A549 (cell line): Measurements from ENCODE around the gene DHRS7C. TPM values are rescaled to one million over a fixed set of nuclear protein-coding genes. Genes with fewer than 3 reads are reported as not detected.

Experiments used
- ATAC-seq, 2 experiments: fragments of 200-7000 bp in 1 of 2; fragments of >200 bp in 1 of 2; cut with Nextera tagmentation in 1 of 2; cut with Tn5 transposase in 1 of 2; 3 replicates each; pipeline versions ENCODE4 v1.8.0 to v1.9.1; 2018 to 2020; ENCODE audit warnings: mild to moderate bottlenecking in 1 of 2, moderate library complexity in 1 of 2
- CTCF ChIA-PET: fragments of 300-600 bp; sonication (Branson Sonifier 250); formaldehyde crosslinking; extraction: SDS; loops from one replicate; lab custom pipeline; 2021; ENCODE audit warnings: antibody characterized with exemption, inconsistent platforms; lab: Yijun Ruan, JAX
- POLR2A ChIA-PET: fragments of 350-600 bp; formaldehyde crosslinking; extraction: SDS; loops from one replicate; lab custom pipeline; 2021; ENCODE audit warnings: antibody characterized with exemption, inconsistent platforms; lab: Yijun Ruan, JAX
- DNase-seq, 2 experiments: peaks; one replicate each; pipeline versions ENCODE4 v3.0.0 to v3.0.0-alpha.2; 2011 to 2016; ENCODE audit warnings: low read depth in 1 of 2, low spot score in 1 of 2
- FAIRE-seq: peaks from 2 replicates; lab custom pipeline; 2011; peaks lifted over from hg19 to GRCh38; lab: Jason Lieb, UNC
- H3K27ac ChIP-seq, 2 experiments: fragments of >200 bp; sonication (Bioruptor Twin); formaldehyde crosslinking; 3 replicates each; pipeline ENCODE4 v1.5.1; 2016 to 2017
- H3K4me1 ChIP-seq: fragments of >200 bp; sonication (Bioruptor Twin); formaldehyde crosslinking; 3 replicates; pipeline ENCODE4 v1.6.1; 2016
- H3K4me2 ChIP-seq: fragments of >200 bp; sonication (Bioruptor Twin); formaldehyde crosslinking; 3 replicates; pipeline ENCODE4 v1.6.1; 2016
- H3K4me3 ChIP-seq: fragments of >200 bp; sonication (Bioruptor Twin); formaldehyde crosslinking; 3 replicates; pipeline ENCODE4 v1.5.1; 2016
- H3K9me3 ChIP-seq: fragments of >200 bp; sonication (Bioruptor Twin); formaldehyde crosslinking; 3 replicates; pipeline ENCODE4 v1.6.1; 2016
- CEBPB ChIP-seq, 2 experiments: fragments of >200 bp in 1 of 2; sonication (Bioruptor Twin) in 1 of 2; formaldehyde crosslinking in 1 of 2; IDR thresholded peaks; 2 replicates each; pipeline ENCODE4 v1.6.1; 2012 to 2016
- CHD4 ChIP-seq: fragments of 200-600 bp; sonication (generic); IDR thresholded peaks from 2 replicates; pipeline ENCODE4 v1.6.1; 2016; ENCODE audit warnings: antibody characterized with exemption, mild to moderate bottlenecking, borderline replicate concordance
- EHF ChIP-seq: fragments of 250-450 bp; sonication (Bioruptor Pico); IDR thresholded peaks from 2 replicates; pipeline ENCODE4 v1.5.0; 2020; ENCODE audit warnings: mild to moderate bottlenecking
- GATA3 ChIP-seq: IDR thresholded peaks from 2 replicates; pipeline ENCODE4 v1.6.1; 2012; ENCODE audit warnings: borderline replicate concordance
- HDAC2 ChIP-seq: fragments of 200-600 bp; sonication (generic); IDR thresholded peaks from 2 replicates; pipeline ENCODE4 v1.6.1; 2016
- HEYL ChIP-seq: fragments of 250-450 bp; sonication (Bioruptor Pico); IDR thresholded peaks from 2 replicates; pipeline ENCODE4 v1.8.0; 2021; ENCODE audit warnings: mild to moderate bottlenecking, moderate library complexity
- HOXA7 ChIP-seq: fragments of 250-450 bp; sonication (Bioruptor Pico); IDR thresholded peaks from 2 replicates; pipeline ENCODE4 v1.5.0; 2020; ENCODE audit warnings: mild to moderate bottlenecking, moderate library complexity
- JUNB ChIP-seq: fragments of >200 bp; sonication (Bioruptor Twin); formaldehyde crosslinking; IDR thresholded peaks from 2 replicates; pipeline ENCODE4 v1.6.1; 2016
- MAZ ChIP-seq: fragments of 150-350 bp; IDR thresholded peaks from 2 replicates; pipeline ENCODE4 v1.6.1; 2014; ENCODE audit warnings: antibody characterized with exemption, low read depth, low read length, borderline replicate concordance
- MYC ChIP-seq: IDR thresholded peaks from 2 replicates; pipeline ENCODE4 v1.6.1; 2012; ENCODE audit warnings: mild to moderate bottlenecking, inconsistent platforms, low read length, improper control_type of control experiment, borderline replicate concordance
- NR3C1 ChIP-seq: fragments of >200 bp; sonication (Bioruptor Twin); formaldehyde crosslinking; IDR thresholded peaks from 3 replicates; pipeline ENCODE4 v1.6.1; 2017
- PHF8 ChIP-seq: fragments of 200-600 bp; sonication (generic); IDR thresholded peaks from 2 replicates; pipeline ENCODE4 v1.6.1; 2016; ENCODE audit warnings: low read depth, mild to moderate bottlenecking, antibody characterized with exemption, moderate library complexity, borderline replicate concordance
- RAD21 ChIP-seq, 2 experiments: fragments of >200 bp in 1 of 2; sonication (Bioruptor Twin) in 1 of 2; formaldehyde crosslinking in 1 of 2; IDR thresholded peaks in 1 of 2; conservative IDR thresholded peaks in 1 of 2; 2 replicates in 1 of 2; 3 replicates in 1 of 2; pipeline ENCODE4 v1.6.1; 2012 to 2018; ENCODE audit warnings: inconsistent platforms in 1 of 2
- SMC3 ChIP-seq: fragments of >200 bp; sonication (Bioruptor Twin); formaldehyde crosslinking; IDR thresholded peaks from 3 replicates; pipeline ENCODE4 v1.6.1; 2018; ENCODE audit warnings: inconsistent platforms
- SREBF2 ChIP-seq: fragments of 450-650 bp; IDR thresholded peaks from 2 replicates; pipeline ENCODE4 v1.6.1; 2014; ENCODE audit warnings: mild to moderate bottlenecking, moderate library complexity
- TP53 ChIP-seq: fragments of 250-450 bp; sonication (Bioruptor Pico); IDR thresholded peaks from 2 replicates; pipeline ENCODE4 v1.5.0; 2021; ENCODE audit warnings: mild to moderate bottlenecking, moderate library complexity
- ZC3H11A ChIP-seq: fragments of 450-650 bp; IDR thresholded peaks from 2 replicates; pipeline ENCODE4 v1.6.1; 2014; ENCODE audit warnings: antibody characterized with exemption, mild to moderate bottlenecking
- ZNF302 ChIP-seq: fragments of 250-450 bp; sonication (Bioruptor Pico); IDR thresholded peaks from 2 replicates; pipeline ENCODE4 v1.9.0; 2021; ENCODE audit warnings: inconsistent platforms, mild to moderate bottlenecking, moderate library complexity
- ZSCAN20 ChIP-seq: fragments of 250-450 bp; sonication (Bioruptor Pico); IDR thresholded peaks from 2 replicates; pipeline ENCODE4 v1.8.0; 2022; ENCODE audit warnings: mild to moderate bottlenecking, moderate library complexity
- WGBS: methylation state at CpG from one replicate; pipeline ENCODE4 v1.1.6; 2017; ENCODE audit errors: missing lambda C conversion rate; 5-methylcytosine and 5-hydroxymethylcytosine counted together
- polyA plus RNA-seq, 4 experiments: library from polyadenylated mRNA; depleted of rRNA in 3 of 4; stranded (reverse); fragments of >200 nt; fragmentation: RNase III in 1 of 4; extraction: RNeasy Plus Mini Kit Qiagen cat#74134 plus additional on column Dnase treatment in 1 of 4; gene quantifications; 2 replicates in 3 of 4; 3 replicates in 1 of 4; pipeline ENCODE4 v1.2.3, GENCODE V29; 2011 to 2017
- TF ChIP-seq, protein P1 (sequence below): fragments of >200 bp; sonication (Bioruptor Twin); formaldehyde crosslinking; IDR thresholded peaks from 3 replicates; pipeline ENCODE4 v1.5.1; 2016

DHRS7C gene
- polyA plus RNA-seq, 2 of the 4 experiments (the other 2 are of a cell fraction) = not detected

DNA sequence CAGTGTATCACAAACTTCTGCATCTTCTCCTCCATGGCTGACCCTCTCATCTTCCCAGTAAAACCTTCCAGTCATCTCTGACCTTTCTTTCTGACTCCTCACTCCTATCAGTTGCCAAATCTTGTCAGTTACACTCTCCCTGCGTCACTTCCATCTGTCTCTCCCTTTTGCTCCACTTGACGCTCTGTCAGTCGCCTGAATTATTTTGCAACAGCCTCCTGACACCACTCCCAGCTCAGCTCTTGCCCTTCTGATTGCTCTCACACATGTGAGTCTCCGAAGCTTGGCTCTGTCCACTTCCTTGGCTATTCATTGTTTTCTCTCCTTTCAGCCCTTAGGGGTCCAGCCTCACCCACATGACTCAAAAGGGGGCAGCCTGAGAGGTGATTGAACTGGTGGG, 27.7 kb downstream of the DHRS7C start:
- H3K4me1 ChIP-seq = peaks cover 19% of the 10 kb centered on the region; the same call in 2 of the 3 replicates
- no peak for FAIRE-seq
- ATAC-seq = peak; percentile 20 to 63; a peak in 4 of 6 replicates

GRCh38 chr17:9760266-9760665, 31.1 kb downstream of the DHRS7C start:
- H3K4me3 ChIP-seq = no peak overlapping the region
- no peak for FAIRE-seq
- no peak overlapping the region for H3K4me2 ChIP-seq
- peak overlapping the region in 1 of 2 experiments; percentile 7; a peak in 1 of 6 replicates for H3K27ac ChIP-seq
- TF ChIP-seq JUNB (no peak), PHF8 (no peak), NR3C1 (no peak), TP53 (CRISPR knock-in tag) (no peak), HEYL (no peak)
- TF ChIP-seq, all 56 proteins: peak for 0
- peaks cover 14% of the 10 kb centered on the region; the same call in 2 of the 3 replicates for H3K4me1 ChIP-seq
- ATAC-seq (no peak), DNase-seq (no peak)
- ChIA-PET POLR2A (no interaction called here), CTCF (interaction anchor here (0.7 to 2.4 kb wide), 4 partner anchors 8 to 768 kb away, joined by 3 to 9 read pairs (median 5); no protein-coding TSS in a partner anchor)
- H3K9me3 ChIP-seq = no peaks in the 10 kb centered on the region
- WGBS = 81% methylated on average over 1 of the region's 1 CpG

More for the DNA sequence above, 27.7 kb downstream of the DHRS7C start:
- POLR2A ChIA-PET = no interaction called here
- CTCF ChIA-PET = interaction anchor here (0.6 to 6.5 kb wide), 7 partner anchors 9 to 1257 kb away, joined by 3 to 58 read pairs (median 4); no protein-coding TSS in a partner anchor
- Histone ChIP-seq H3K4me2 (0 out of 3 replicates have a peak overlapping the region, but pooled peaks have one; percentile 1), H3K4me3 (no peak overlapping the region), H3K9me3 (no peaks in the 10 kb centered on the region), H3K27ac (peak overlapping the region in 1 of 2 experiments; percentile 49; a peak in 3 of 6 replicates)
- DNase-seq = peak in 1 of 2 experiments; percentile 58
- TF ChIP-seq JUNB (no peak), GATA3 (peak; percentile 19; the same call in 1 of the 2 replicates), EHF (CRISPR knock-in tag) (no peak), CEBPB (IDR thresholded peaks at IDR 0.05) (peak in 1 of 2 experiments; percentile 25; a peak in 1 of 4 replicates)
- 39% methylated on average over 4 of the region's 4 CpGs for WGBS

GRCh38 chr17:9755083-9755482, 36.3 kb downstream of the DHRS7C start:
- Histone ChIP-seq H3K27ac (peak overlapping the region in 1 of 2 experiments; percentile 4; a peak in 1 of 6 replicates), H3K9me3 (no peaks in the 10 kb centered on the region), H3K4me1 (no peaks in the 10 kb centered on the region), H3K4me2 (no peak overlapping the region), H3K4me3 (no peak overlapping the region)
- TF ChIP-seq ZC3H11A = no peak
- TF ChIP-seq MAZ = no peak
- TF ChIP-seq SMC3 = no peak
- TF ChIP-seq RAD21 (conservative IDR thresholded peaks at IDR 0.05 in 1 of 2, IDR thresholded peaks at IDR 0.05 in 1 of 2) = no peak
- no peak for TF ChIP-seq MYC
- TF ChIP-seq CHD4 = no peak
- ATAC-seq (peak in 1 of 2 experiments; percentile 50; a peak in 2 of 6 replicates), DNase-seq (peak in 1 of 2 experiments; percentile 29), FAIRE-seq (peak; percentile 61)
- ChIA-PET CTCF (interaction anchor here (1.2 to 3.5 kb wide), 4 partner anchors 9 to 27 kb away, joined by 5 to 12 read pairs (median 7); no protein-coding TSS in a partner anchor), POLR2A (no interaction called here)
- 72% methylated on average over 3 of the region's 3 CpGs for WGBS

- POLR2A ChIA-PET = no interaction called here
- no peaks in the 10 kb centered on the region for H3K4me1 ChIP-seq
- H3K4me2 ChIP-seq = no peak overlapping the region
- H3K27ac ChIP-seq = no peak overlapping the region
- no peak for DNase-seq
- H3K4me3 ChIP-seq = no peak overlapping the region
- CTCF ChIA-PET = interaction anchor here (0.8 to 2.2 kb wide), 6 partner anchors 17 to 180 kb away, joined by 3 to 8 read pairs (median 3); no protein-coding TSS in a partner anchor
- no peak for TF ChIP-seq ZSCAN20 (CRISPR knock-in tag)
- TF ChIP-seq HDAC2 = no peak
- no peak for TF ChIP-seq HOXA7 (CRISPR knock-in tag)
- TF ChIP-seq, protein P1, sequence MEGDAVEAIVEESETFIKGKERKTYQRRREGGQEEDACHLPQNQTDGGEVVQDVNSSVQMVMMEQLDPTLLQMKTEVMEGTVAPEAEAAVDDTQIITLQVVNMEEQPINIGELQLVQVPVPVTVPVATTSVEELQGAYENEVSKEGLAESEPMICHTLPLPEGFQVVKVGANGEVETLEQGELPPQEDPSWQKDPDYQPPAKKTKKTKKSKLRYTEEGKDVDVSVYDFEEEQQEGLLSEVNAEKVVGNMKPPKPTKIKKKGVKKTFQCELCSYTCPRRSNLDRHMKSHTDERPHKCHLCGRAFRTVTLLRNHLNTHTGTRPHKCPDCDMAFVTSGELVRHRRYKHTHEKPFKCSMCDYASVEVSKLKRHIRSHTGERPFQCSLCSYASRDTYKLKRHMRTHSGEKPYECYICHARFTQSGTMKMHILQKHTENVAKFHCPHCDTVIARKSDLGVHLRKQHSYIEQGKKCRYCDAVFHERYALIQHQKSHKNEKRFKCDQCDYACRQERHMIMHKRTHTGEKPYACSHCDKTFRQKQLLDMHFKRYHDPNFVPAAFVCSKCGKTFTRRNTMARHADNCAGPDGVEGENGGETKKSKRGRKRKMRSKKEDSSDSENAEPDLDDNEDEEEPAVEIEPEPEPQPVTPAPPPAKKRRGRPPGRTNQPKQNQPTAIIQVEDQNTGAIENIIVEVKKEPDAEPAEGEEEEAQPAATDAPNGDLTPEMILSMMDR = no peak
- no peak for TF ChIP-seq SREBF2
- no peak for TF ChIP-seq MAZ
- TF ChIP-seq ZNF302 = no peak
- TF ChIP-seq HEYL = no peak
- 68% methylated on average over 9 of the region's 9 CpGs for WGBS
- H3K9me3 ChIP-seq = no peaks in the 10 kb centered on the region
- ATAC-seq = no peak
- FAIRE-seq = peak; percentile 54
These were observed 40.9 kb downstream of the DHRS7C start for GRCh38 chr17:9750524-9750923.
